Measurements from ENCODE around the gene IMMP2L. TPM values are rescaled to one million over a fixed set of nuclear protein-coding genes. Genes with fewer than 3 reads are reported as not detected.

Gene IMMP2L
- polyA plus RNA-seq, 4 donors = 10.5 to 20.1 (median 14.1) TPM

DNA sequence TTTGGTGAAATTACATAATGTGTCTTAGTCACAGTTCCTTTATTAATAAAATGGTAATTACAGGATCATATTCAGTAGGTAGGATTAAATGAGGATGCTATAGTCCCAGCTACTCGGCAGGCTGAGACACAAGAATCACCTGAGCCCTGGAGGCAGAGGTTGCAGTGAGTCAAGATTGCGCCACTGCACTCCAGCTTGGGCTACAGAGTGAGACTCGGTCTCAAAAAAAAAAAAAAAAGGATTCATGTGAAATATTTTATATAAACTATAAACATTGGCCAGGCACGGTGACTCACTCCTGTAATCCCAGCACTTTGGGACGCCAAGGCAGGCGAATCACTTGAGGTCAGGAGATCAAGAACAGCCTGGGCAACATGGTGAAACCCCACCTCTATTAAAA, 197.9 kb downstream of the IMMP2L start:
- H3K36me3 ChIP-seq (ENCODE audit: control insufficient read depth in 3 of 3, insufficient read depth in 2 of 3, low read depth in 1 of 3, low read length in 3 of 3) = no peaks in the 10 kb centered on the region
- H3K4me1 ChIP-seq (ENCODE audit: control insufficient read depth in 3 of 3, insufficient read depth in 2 of 3, low read depth in 1 of 3, low read length in 2 of 3) = no peaks in the 10 kb centered on the region
- 86 to 89% (median 88%) methylated on average over 6 of the region's 6 CpGs for WGBS, 3 donors
- no peaks in the 10 kb centered on the region for H3K9me3 ChIP-seq (ENCODE audit: control insufficient read depth in 2 of 2, insufficient read depth in 1 of 2, low read depth in 1 of 2, low read length in 1 of 2)
- FAIRE-seq (no peak), DNase-seq (no peak)
- H3K27ac ChIP-seq (ENCODE audit: low read depth in 1 of 3, low read length in 2 of 3) = no peak overlapping the region
- no peak overlapping the region for H3K4me3 ChIP-seq (ENCODE audit: low read depth in 1 of 3, low read length in 3 of 3)
- no peaks in the 10 kb centered on the region for H3K27me3 ChIP-seq (ENCODE audit: control insufficient read depth in 3 of 3, insufficient read depth in 3 of 3, low read length in 3 of 3)

DNA sequence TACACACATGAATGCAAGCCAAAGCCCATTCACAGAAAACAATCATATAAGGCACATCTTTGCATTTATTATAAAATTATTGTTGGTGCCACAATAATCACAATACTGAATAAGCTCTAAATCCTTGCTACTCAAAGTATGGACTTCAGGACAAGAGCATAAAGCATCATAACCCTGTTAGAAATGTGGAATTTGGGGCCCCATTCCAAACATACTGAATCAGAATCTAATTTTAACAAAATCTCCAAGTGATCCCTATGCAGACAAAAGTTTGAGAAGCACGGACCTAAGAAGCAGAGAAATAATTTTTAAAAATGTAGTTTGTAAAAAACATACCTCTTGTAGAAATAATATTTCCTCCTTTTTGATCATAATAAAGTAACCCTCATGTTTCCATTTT, 199.2 kb downstream of the IMMP2L start:
- H3K36me3 ChIP-seq (ENCODE audit: control insufficient read depth in 3 of 3, insufficient read depth in 2 of 3, low read depth in 1 of 3, low read length in 3 of 3) = no peaks in the 10 kb centered on the region

DNA sequence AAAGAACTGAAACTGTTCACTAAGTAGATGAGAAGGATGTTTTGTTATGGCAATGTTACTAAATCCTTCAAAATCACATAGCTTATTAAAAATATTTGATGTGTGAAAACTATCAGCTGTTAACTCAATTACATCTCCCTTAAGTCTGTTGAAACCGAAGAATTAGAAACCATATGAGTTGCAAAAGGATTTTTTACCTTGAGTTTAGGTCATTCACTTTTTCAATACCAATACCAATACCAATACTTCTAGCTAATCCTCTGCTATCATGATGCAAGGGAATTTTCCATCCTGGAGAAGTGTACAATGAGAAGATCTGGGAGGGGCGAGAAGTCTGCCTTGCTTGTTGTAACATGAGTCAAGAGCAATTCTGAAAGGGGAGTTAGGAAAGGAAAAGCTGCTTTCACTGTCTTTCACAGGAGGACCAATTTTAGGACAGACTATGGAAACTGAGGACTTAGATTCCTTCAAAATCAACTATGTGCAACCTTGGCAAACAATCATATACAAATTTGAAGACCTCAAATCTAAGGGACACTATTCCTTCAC, 199.7 kb downstream of the IMMP2L start:
- no peak for FAIRE-seq
- H3K4me3 ChIP-seq (ENCODE audit: low read depth in 1 of 3, low read length in 3 of 3) = no peak overlapping the region
- H3K27me3 ChIP-seq (ENCODE audit: control insufficient read depth in 3 of 3, insufficient read depth in 3 of 3, low read length in 3 of 3) = no peaks in the 10 kb centered on the region
- H3K9me3 ChIP-seq (ENCODE audit: control insufficient read depth in 2 of 2, insufficient read depth in 1 of 2, low read depth in 1 of 2, low read length in 1 of 2) = no peaks in the 10 kb centered on the region
- H3K27ac ChIP-seq (ENCODE audit: low read depth in 1 of 3, low read length in 2 of 3) = no peak overlapping the region
- H3K4me1 ChIP-seq (ENCODE audit: control insufficient read depth in 3 of 3, insufficient read depth in 2 of 3, low read depth in 1 of 3, low read length in 2 of 3) = peaks cover 0 to 2% (median 0%) of the 10 kb centered on the region in 3 donors
- no peak for DNase-seq
- no peaks in the 10 kb centered on the region for H3K36me3 ChIP-seq (ENCODE audit: control insufficient read depth in 3 of 3, insufficient read depth in 2 of 3, low read depth in 1 of 3, low read length in 3 of 3)
- 83 to 93% (median 90%) methylated on average over 2 of the region's 2 CpGs for WGBS, 3 donors

More for the DNA sequence above, 199.2 kb downstream of the IMMP2L start:
- Histone ChIP-seq H3K9me3 (ENCODE audit: control insufficient read depth in 2 of 2, insufficient read depth in 1 of 2, low read depth in 1 of 2, low read length in 1 of 2) (no peaks in the 10 kb centered on the region), H3K27me3 (ENCODE audit: control insufficient read depth in 3 of 3, insufficient read depth in 3 of 3, low read length in 3 of 3) (no peaks in the 10 kb centered on the region), H3K27ac (ENCODE audit: low read depth in 1 of 3, low read length in 2 of 3) (no peak overlapping the region), H3K4me1 (ENCODE audit: control insufficient read depth in 3 of 3, insufficient read depth in 2 of 3, low read depth in 1 of 3, low read length in 2 of 3) (no peaks in the 10 kb centered on the region), H3K4me3 (ENCODE audit: low read depth in 1 of 3, low read length in 3 of 3) (no peak overlapping the region)
- no peak for DNase-seq
- FAIRE-seq = no peak
- 55 to 93% (median 87%) methylated on average over 1 of the region's 1 CpG for WGBS, 3 donors

DNA sequence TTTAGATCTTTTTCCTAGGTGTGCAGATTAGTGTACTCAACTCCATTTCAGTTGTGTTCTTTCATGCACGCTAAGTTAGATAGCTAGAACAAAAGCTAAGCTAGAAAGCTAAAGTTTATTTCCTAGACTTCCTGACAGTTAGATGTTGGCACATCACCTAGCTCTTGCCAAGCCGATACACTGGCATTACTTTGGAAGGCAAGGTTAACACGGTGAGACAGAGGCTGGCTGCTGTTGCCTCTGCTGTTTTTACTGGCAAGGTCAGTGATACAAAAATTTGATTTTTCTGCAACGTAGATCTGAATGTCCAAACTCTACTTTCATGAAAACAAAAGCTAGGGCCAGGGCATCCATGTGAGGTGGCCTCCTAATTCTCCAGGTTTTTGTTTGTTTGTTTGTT, 203.4 kb downstream of the IMMP2L start:
- no peak overlapping the region for H3K4me3 ChIP-seq (ENCODE audit: low read depth in 1 of 3, low read length in 3 of 3)
- no peaks in the 10 kb centered on the region for H3K36me3 ChIP-seq (ENCODE audit: control insufficient read depth in 3 of 3, insufficient read depth in 2 of 3, low read depth in 1 of 3, low read length in 3 of 3)
- FAIRE-seq (no peak), DNase-seq (no peak)
- peaks cover 0 to 2% (median 0%) of the 10 kb centered on the region in 3 donors for H3K4me1 ChIP-seq (ENCODE audit: control insufficient read depth in 3 of 3, insufficient read depth in 2 of 3, low read depth in 1 of 3, low read length in 2 of 3)
- no peak overlapping the region for H3K27ac ChIP-seq (ENCODE audit: low read depth in 1 of 3, low read length in 2 of 3)
- H3K27me3 ChIP-seq (ENCODE audit: control insufficient read depth in 3 of 3, insufficient read depth in 3 of 3, low read length in 3 of 3) = no peaks in the 10 kb centered on the region
- WGBS, 3 donors = 90 to 95% (median 93%) methylated on average over 4 of the region's 4 CpGs
- no peaks in the 10 kb centered on the region for H3K9me3 ChIP-seq (ENCODE audit: control insufficient read depth in 2 of 2, insufficient read depth in 1 of 2, low read depth in 1 of 2, low read length in 1 of 2)

DNA sequence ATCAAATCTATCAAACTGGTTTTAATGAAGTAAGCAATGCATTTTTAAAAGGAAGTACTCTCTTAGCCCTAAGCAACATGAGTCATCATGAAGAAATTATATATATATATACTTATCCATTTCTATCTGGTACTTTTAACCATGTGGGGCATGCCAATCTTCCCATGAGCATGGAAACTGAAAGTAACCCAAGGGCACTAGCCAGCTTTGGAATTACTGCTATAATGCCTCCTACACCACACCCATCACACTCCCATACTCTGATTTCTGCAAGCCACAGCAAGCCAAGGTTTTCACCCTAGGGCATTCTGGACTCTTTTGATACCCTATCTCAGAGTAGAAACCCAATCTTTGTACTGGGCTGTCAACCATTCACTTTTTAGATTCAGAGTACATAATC, 204.6 kb downstream of the IMMP2L start:
- Histone ChIP-seq H3K27ac (ENCODE audit: low read depth in 1 of 3, low read length in 2 of 3) (no peak overlapping the region), H3K4me3 (ENCODE audit: low read depth in 1 of 3, low read length in 3 of 3) (no peak overlapping the region), H3K4me1 (ENCODE audit: control insufficient read depth in 3 of 3, insufficient read depth in 2 of 3, low read depth in 1 of 3, low read length in 2 of 3) (peaks cover 0 to 2% (median 0%) of the 10 kb centered on the region in 3 donors), H3K27me3 (ENCODE audit: control insufficient read depth in 3 of 3, insufficient read depth in 3 of 3, low read length in 3 of 3) (no peaks in the 10 kb centered on the region), H3K9me3 (ENCODE audit: control insufficient read depth in 2 of 2, insufficient read depth in 1 of 2, low read depth in 1 of 2, low read length in 1 of 2) (no peaks in the 10 kb centered on the region), H3K36me3 (ENCODE audit: control insufficient read depth in 3 of 3, insufficient read depth in 2 of 3, low read depth in 1 of 3, low read length in 3 of 3) (no peaks in the 10 kb centered on the region)
- FAIRE-seq (no peak), DNase-seq (peak; percentile 20 to 84)

DNA sequence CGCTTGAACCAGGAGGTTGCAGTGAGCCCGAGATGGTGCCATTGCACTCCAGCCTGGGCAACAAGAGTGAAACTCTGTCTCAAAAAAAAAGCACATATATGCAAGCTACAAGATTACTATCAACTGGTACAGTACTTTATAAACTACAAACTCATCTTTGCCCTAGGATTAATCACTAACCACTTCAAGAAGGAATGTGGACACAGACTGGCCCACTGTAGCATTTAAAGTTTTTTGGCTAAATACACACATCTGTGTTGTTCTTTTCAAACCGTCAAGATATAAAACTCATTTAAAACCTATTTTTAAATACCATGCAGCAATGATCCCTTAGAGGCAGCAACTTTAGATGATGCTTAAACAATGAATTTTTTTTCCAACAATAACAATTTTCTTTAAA, 205.4 kb downstream of the IMMP2L start:
- WGBS, 3 donors = 86 to 92% (median 91%) methylated on average over 3 of the region's 3 CpGs
- FAIRE-seq (no peak), DNase-seq (no peak)
- Histone ChIP-seq H3K4me3 (ENCODE audit: low read depth in 1 of 3, low read length in 3 of 3) (no peak overlapping the region), H3K27me3 (ENCODE audit: control insufficient read depth in 3 of 3, insufficient read depth in 3 of 3, low read length in 3 of 3) (no peaks in the 10 kb centered on the region), H3K27ac (ENCODE audit: low read depth in 1 of 3, low read length in 2 of 3) (no peak overlapping the region), H3K4me1 (ENCODE audit: control insufficient read depth in 3 of 3, insufficient read depth in 2 of 3, low read depth in 1 of 3, low read length in 2 of 3) (peaks cover 0 to 2% (median 0%) of the 10 kb centered on the region in 3 donors), H3K9me3 (ENCODE audit: control insufficient read depth in 2 of 2, insufficient read depth in 1 of 2, low read depth in 1 of 2, low read length in 1 of 2) (no peaks in the 10 kb centered on the region), H3K36me3 (ENCODE audit: control insufficient read depth in 3 of 3, insufficient read depth in 2 of 3, low read depth in 1 of 3, low read length in 3 of 3) (no peaks in the 10 kb centered on the region)

DNA sequence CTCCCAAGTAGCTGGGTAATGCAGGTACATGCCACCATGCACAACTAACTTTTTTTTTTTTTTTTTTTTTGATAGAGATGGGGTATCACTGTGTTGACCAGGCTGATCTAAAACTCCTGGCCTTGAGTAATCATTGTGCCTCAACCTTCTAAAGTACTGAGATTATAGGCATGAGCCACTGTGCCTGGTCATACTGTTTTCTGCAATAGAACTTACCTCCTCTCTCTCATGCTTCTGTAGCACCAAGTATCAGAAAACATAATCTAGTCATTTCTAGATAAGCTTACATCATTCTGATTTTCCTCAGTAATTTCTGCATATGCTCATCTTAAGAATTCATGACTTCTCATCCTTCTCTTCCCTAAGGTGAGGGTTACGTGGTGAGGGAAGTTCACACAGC, 210.0 kb downstream of the IMMP2L start:
- H3K4me1 ChIP-seq (ENCODE audit: control insufficient read depth in 3 of 3, insufficient read depth in 2 of 3, low read depth in 1 of 3, low read length in 2 of 3) = no peaks in the 10 kb centered on the region
- no peak overlapping the region for H3K4me3 ChIP-seq (ENCODE audit: low read depth in 1 of 3, low read length in 3 of 3)
- no peaks in the 10 kb centered on the region for H3K27me3 ChIP-seq (ENCODE audit: control insufficient read depth in 3 of 3, insufficient read depth in 3 of 3, low read length in 3 of 3)
- DNase-seq (no peak), FAIRE-seq (no peak)
- 80 to 95% (median 91%) methylated on average over 1 of the region's 1 CpG for WGBS, 3 donors
- H3K36me3 ChIP-seq (ENCODE audit: control insufficient read depth in 3 of 3, insufficient read depth in 2 of 3, low read depth in 1 of 3, low read length in 3 of 3) = no peaks in the 10 kb centered on the region
- no peak overlapping the region for H3K27ac ChIP-seq (ENCODE audit: low read depth in 1 of 3, low read length in 2 of 3)
- no peaks in the 10 kb centered on the region for H3K9me3 ChIP-seq (ENCODE audit: control insufficient read depth in 2 of 2, insufficient read depth in 1 of 2, low read depth in 1 of 2, low read length in 1 of 2)

DNA sequence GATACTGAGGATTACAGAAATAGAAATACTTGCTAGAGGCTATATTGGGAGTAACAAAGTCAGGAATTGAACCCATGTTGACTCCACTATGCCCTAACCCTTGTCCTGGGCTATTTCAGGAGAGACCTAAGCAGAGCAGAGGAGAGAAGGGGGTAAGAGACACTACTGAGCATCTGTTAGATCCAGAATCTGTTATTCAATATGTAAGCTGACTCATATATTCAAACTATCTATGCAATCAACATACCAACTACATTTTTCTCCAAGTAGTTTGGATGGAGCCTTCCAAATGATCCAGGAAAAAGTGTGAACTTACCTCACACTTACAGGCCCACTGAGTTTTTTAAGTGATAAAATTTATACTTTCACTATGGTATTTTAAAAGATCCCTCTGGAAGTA, 216.1 kb downstream of the IMMP2L start:
- Histone ChIP-seq H3K36me3 (ENCODE audit: control insufficient read depth in 3 of 3, insufficient read depth in 2 of 3, low read depth in 1 of 3, low read length in 3 of 3) (no peaks in the 10 kb centered on the region), H3K27ac (ENCODE audit: low read depth in 1 of 3, low read length in 2 of 3) (no peak overlapping the region), H3K4me3 (ENCODE audit: low read depth in 1 of 3, low read length in 3 of 3) (no peak overlapping the region), H3K9me3 (ENCODE audit: control insufficient read depth in 2 of 2, insufficient read depth in 1 of 2, low read depth in 1 of 2, low read length in 1 of 2) (peaks cover 2 to 9% of the 10 kb centered on the region in 2 donors), H3K27me3 (ENCODE audit: control insufficient read depth in 3 of 3, insufficient read depth in 3 of 3, low read length in 3 of 3) (no peaks in the 10 kb centered on the region), H3K4me1 (ENCODE audit: control insufficient read depth in 3 of 3, insufficient read depth in 2 of 3, low read depth in 1 of 3, low read length in 2 of 3) (no peaks in the 10 kb centered on the region)
- FAIRE-seq (no peak), DNase-seq (no peak)

DNA sequence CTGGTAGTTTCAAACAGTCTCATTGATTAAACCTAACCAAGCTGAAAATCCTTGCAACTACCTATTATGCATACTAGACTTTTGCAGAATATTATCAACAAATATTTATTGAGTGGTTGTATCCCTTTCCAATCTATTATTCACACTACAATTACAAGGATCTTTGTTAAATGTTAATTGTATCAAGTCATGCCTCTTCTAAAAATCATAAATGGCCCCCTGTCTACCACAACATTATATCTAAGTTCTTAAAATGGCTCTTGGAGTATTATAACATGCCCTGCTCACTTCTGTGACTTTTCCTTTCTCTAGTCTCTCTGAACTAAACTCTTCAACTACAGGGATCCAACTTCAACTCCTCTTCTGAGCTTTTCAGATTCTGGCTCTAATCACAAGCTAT, 219.3 kb downstream of the IMMP2L start:
- DNase-seq (no peak), FAIRE-seq (no peak)
- Histone ChIP-seq H3K27ac (ENCODE audit: low read depth in 1 of 3, low read length in 2 of 3) (no peak overlapping the region), H3K27me3 (ENCODE audit: control insufficient read depth in 3 of 3, insufficient read depth in 3 of 3, low read length in 3 of 3) (no peaks in the 10 kb centered on the region), H3K36me3 (ENCODE audit: control insufficient read depth in 3 of 3, insufficient read depth in 2 of 3, low read depth in 1 of 3, low read length in 3 of 3) (no peaks in the 10 kb centered on the region), H3K9me3 (ENCODE audit: control insufficient read depth in 2 of 2, insufficient read depth in 1 of 2, low read depth in 1 of 2, low read length in 1 of 2) (peaks cover 2 to 9% of the 10 kb centered on the region in 2 donors), H3K4me1 (ENCODE audit: control insufficient read depth in 3 of 3, insufficient read depth in 2 of 3, low read depth in 1 of 3, low read length in 2 of 3) (no peaks in the 10 kb centered on the region), H3K4me3 (ENCODE audit: low read depth in 1 of 3, low read length in 3 of 3) (no peak overlapping the region)

Data from small intestine (tissue), 7 donors.